Ectodermal cell (in vitro differentiated cells): ENCODE data around the gene OR2L13.

Experiments
- H3K27ac ChIP-seq: 2 replicates; pipeline ENCODE4 v1.7.0; 2013; ENCODE audit warnings: mild to moderate bottlenecking, low read depth, low read length; ENCODE audit not compliant: insufficient read depth, poor library complexity, severe bottlenecking
- H3K27me3 ChIP-seq: 2 replicates; pipeline ENCODE4 v1.7.0; 2013; ENCODE audit warnings: mild to moderate bottlenecking, low read length; ENCODE audit not compliant: insufficient read depth, control insufficient read depth, poor library complexity, severe bottlenecking
- H3K36me3 ChIP-seq: one replicate; pipeline ENCODE4 v1.7.0; 2013; ENCODE audit warnings: low read length; ENCODE audit not compliant: control insufficient read depth, insufficient read depth
- H3K4me1 ChIP-seq: one replicate; pipeline ENCODE4 v1.7.0; 2013; ENCODE audit warnings: low read length; ENCODE audit not compliant: control insufficient read depth, insufficient read depth
- H3K4me3 ChIP-seq: 2 replicates; pipeline ENCODE4 v1.7.0; 2013; ENCODE audit warnings: low read depth, low read length, control low read depth; ENCODE audit not compliant: insufficient read depth
- H3K9me3 ChIP-seq: 2 replicates; pipeline ENCODE4 v1.7.0; 2013; ENCODE audit warnings: mild to moderate bottlenecking, low read length, moderate library complexity; ENCODE audit not compliant: control insufficient read depth
- WGBS, 2 experiments: methylation state at CpG; one replicate each; pipeline ENCODE4 v1.1.7; 2013; ENCODE audit warnings: missing lambda C conversion rate in 2 of 2; 5-methylcytosine and 5-hydroxymethylcytosine counted together

The OR2L13 gene

GRCh38 chr1:248102847-248103246 is 7.9 kb downstream of the OR2L13 start:
- Histone ChIP-seq H3K36me3 (no peaks in the 10 kb centered on the region), H3K9me3 (peaks cover 27% of the 10 kb centered on the region), H3K27ac (no peak overlapping the region), H3K4me1 (no peaks in the 10 kb centered on the region), H3K27me3 (no peaks in the 10 kb centered on the region), H3K4me3 (no peak overlapping the region)

- 70 to 73% methylated on average over 5 of the region's 5 CpGs for WGBS, 2 experiments
- no peak overlapping the region for H3K27ac ChIP-seq
- H3K9me3 ChIP-seq, result peaks cover 16% of the 10 kb centered on the region
- no peaks in the 10 kb centered on the region for H3K36me3 ChIP-seq
- no peaks in the 10 kb centered on the region for H3K27me3 ChIP-seq
- no peaks in the 10 kb centered on the region for H3K4me1 ChIP-seq
- no peak overlapping the region for H3K4me3 ChIP-seq
Measured at GRCh38 chr1:248111157-248111556, 16.2 kb downstream of the OR2L13 start.

- no peak overlapping the region for H3K27ac ChIP-seq
- H3K27me3 ChIP-seq, result no peaks in the 10 kb centered on the region
- H3K4me1 ChIP-seq, result no peaks in the 10 kb centered on the region
- WGBS, 2 experiments, result 75 to 81% methylated on average over 7 of the region's 7 CpGs
- H3K9me3 ChIP-seq, result peaks cover 12% of the 10 kb centered on the region
- no peaks in the 10 kb centered on the region for H3K36me3 ChIP-seq
- H3K4me3 ChIP-seq, result no peak overlapping the region
Measured at GRCh38 chr1:248114890-248115289, 19.9 kb downstream of the OR2L13 start.

- WGBS, 2 experiments, result 79 to 86% methylated on average over 5 of the region's 5 CpGs
- no peaks in the 10 kb centered on the region for H3K36me3 ChIP-seq
- H3K27me3 ChIP-seq, result no peaks in the 10 kb centered on the region
- no peak overlapping the region for H3K27ac ChIP-seq
- no peak overlapping the region for H3K4me3 ChIP-seq
- no peaks in the 10 kb centered on the region for H3K4me1 ChIP-seq
- peaks cover 9% of the 10 kb centered on the region for H3K9me3 ChIP-seq
Measured at GRCh38 chr1:248127653-248128052, 32.7 kb downstream of the OR2L13 start.

- no peak overlapping the region for H3K27ac ChIP-seq
- H3K27me3 ChIP-seq, result no peaks in the 10 kb centered on the region
- no peaks in the 10 kb centered on the region for H3K36me3 ChIP-seq
- 87 to 90% methylated on average over 21 of the region's 21 CpGs for WGBS, 2 experiments
- H3K4me3 ChIP-seq, result no peak overlapping the region
- H3K9me3 ChIP-seq, result peaks cover 2% of the 10 kb centered on the region
- no peaks in the 10 kb centered on the region for H3K4me1 ChIP-seq
Measured at GRCh38 chr1:248136811-248137210, 41.8 kb downstream of the OR2L13 start.

- no peaks in the 10 kb centered on the region for H3K4me1 ChIP-seq
- H3K4me3 ChIP-seq, result no peak overlapping the region
- H3K36me3 ChIP-seq, result no peaks in the 10 kb centered on the region
- no peak overlapping the region for H3K27ac ChIP-seq
- H3K27me3 ChIP-seq, result no peaks in the 10 kb centered on the region
- H3K9me3 ChIP-seq, result peaks cover 8% of the 10 kb centered on the region
- 67% methylated on average over 1 of the region's 1 CpG; no CpG with 5 or more reads in 1 of the 2 experiments for WGBS, 2 experiments
Measured at GRCh38 chr1:248140846-248141245, 45.9 kb downstream of the OR2L13 start.

GRCh38 chr1:248143311-248143710 is 48.3 kb downstream of the OR2L13 start:
- no peak overlapping the region for H3K27ac ChIP-seq
- H3K4me3 ChIP-seq, result no peak overlapping the region
- peaks cover 8% of the 10 kb centered on the region for H3K9me3 ChIP-seq
- WGBS, 2 experiments, result 61 to 71% methylated on average over 1 of the region's 1 CpG
- no peaks in the 10 kb centered on the region for H3K27me3 ChIP-seq
- H3K36me3 ChIP-seq, result no peaks in the 10 kb centered on the region
- no peaks in the 10 kb centered on the region for H3K4me1 ChIP-seq

GRCh38 chr1:248144513-248145198 is 49.7 kb downstream of the OR2L13 start, which contains the start of gene OR2M5:
Gene OR2M5 (plus strand): TSS chr1:248145148. CDS start chr1:248145148, 0 bp downstream.
- Histone ChIP-seq H3K9me3 (peaks cover 8% of the 10 kb centered on the region), H3K27ac (no peak within 1 kb of the TSS), H3K4me3 (no peak within 1 kb of the TSS), H3K36me3 (no peaks in the 10 kb centered on the region), H3K4me1 (no peaks in the 10 kb centered on the region), H3K27me3 (no peaks in the 10 kb centered on the region)
- 90 to 100% methylated on average over 1 to 2 of the region's 3 CpGs for WGBS, 2 experiments
